Tibial nerve (tissue), 3 donors: Measurements from ENCODE around the gene GNG2.

ENCODE experiments used
- CTCF ChIP-seq, 5 experiments: fragments of 200-600 bp in 3 of 5; fragments of 450-650 bp in 2 of 5; sonication (generic) in 3 of 5; IDR thresholded peaks; one replicate each; pipeline ENCODE4 v1.5.1; 2016 to 2019; ENCODE audit warnings: antibody characterized with exemption in 5 of 5, mild to moderate bottlenecking in 3 of 5, moderate library complexity in 2 of 5
- POLR2A ChIP-seq, 2 donors: fragments of 450-650 bp; IDR thresholded peaks; one replicate each; pipeline ENCODE4 v1.6.1; 2017; ENCODE audit warnings: antibody characterized with exemption in 2 of 2, mild to moderate bottlenecking in 2 of 2, moderate library complexity in 2 of 2

- TF ChIP-seq CTCF (IDR thresholded peaks at IDR 0.05) (no peak), POLR2A (IDR thresholded peaks at IDR 0.05) (no peak)
These were observed 152.2 kb downstream of the GNG2 start for GRCh38 chr14:52012635-52013034.
